GM21786 (cell line): ENCODE results near the gene ME3.
"Not testable (repeated sequence)": the region's sequence is repeated elsewhere in the genome, so short reads cannot be mapped to it uniquely, and the experiment has no call there.

Experiments
- ATAC-seq: cut with Tn5 transposase; IDR thresholded peaks from one replicate; pipeline ENCODE4 v1.9.1; 2021; ENCODE audit not compliant: unreplicated experiment

ME3 gene

DNA sequence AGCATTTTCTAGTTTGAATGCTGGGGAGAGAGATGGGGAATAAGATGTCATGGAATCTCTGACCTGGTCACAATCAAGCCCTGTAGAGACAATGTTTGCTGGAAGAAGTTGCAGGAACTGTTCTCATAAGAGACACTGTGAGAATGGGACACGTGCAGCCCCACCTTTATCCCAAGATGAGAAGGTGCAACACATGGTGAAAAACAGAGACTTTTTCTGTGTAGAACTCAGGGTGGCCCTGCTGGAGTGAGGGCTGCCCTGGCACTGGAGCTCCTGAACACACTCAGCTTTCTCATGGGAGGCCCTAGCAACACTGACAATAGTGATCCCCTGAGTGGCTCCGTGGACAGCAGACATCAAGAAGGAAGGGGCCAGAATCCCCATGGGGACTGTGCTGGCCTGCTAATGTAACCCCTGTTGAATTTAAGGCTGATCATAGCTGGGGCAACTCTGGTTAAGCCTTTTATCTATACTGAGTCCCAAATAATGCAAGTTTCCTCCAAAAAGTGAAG is 106.6 kb downstream of the ME3 start:
- no peak for ATAC-seq

DNA sequence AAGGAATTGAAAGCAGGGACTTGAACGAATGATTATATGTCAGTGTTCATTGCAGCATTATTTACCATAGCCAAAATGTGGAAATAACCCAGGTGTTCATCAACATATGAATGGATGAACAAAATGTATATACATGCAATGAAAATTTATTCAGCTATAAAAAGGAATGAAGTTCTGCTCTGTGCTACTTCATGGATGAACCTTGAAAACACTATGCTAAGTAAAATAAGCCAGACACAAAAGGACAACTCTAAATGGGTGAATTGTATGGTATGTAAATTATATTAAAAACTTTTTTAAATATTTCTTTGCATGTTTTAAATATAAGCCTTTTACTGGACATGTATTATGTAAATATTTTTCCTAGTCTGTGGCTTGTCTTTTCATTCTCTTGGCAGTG is 107.0 kb downstream of the ME3 start:
- ATAC-seq, result no peak

DNA sequence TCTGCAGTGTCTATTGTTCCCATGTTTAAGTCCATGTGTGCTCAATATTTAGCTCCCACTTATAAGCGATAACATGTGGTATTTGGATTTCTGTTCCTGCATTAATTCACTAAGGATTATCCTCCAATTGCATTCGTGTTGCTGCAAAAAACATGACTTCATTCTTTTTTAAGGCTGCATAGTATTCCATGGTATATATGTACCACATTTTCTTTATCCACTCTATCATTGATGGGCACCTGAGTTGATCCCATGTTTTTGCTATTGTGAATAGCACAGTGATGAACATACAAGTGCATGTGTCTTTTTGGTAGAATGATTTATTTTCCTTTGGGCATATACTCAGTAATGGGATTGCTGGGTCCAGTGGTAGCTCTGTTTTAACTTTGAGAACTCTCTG is 109.6 kb downstream of the ME3 start:
- not testable (repeated sequence) for ATAC-seq

DNA sequence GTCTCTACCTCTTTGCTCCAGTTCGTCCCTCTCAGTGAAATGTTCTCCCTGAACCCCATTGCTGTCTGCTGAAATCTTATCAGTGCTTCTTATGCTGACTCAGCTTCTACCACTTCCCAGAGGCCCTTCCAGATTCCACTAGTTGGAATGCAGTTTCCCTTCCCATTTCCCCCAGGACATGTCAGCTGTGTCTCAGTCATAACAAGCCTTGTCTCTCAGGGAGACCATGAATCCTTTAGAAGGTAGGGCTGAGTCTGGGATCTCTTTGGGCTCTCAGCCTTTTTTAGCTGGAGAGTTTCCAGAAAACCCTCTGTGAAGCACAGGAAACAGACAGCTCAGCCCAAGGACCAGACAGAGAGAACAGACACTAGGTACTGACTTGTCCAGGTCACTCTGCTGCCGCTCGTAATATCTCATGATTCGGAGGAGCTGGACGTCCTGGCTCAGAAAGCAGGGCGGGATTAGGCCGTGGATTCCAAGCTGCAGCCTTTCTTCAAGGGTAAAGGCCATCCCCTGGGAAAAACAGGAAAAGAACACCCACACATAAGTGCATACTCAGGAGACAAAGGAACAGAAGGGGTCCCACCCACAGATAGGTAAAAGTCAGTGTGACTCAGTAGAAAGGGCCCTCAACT is 113.0 kb downstream of the ME3 start:
- ATAC-seq, result no peak

DNA sequence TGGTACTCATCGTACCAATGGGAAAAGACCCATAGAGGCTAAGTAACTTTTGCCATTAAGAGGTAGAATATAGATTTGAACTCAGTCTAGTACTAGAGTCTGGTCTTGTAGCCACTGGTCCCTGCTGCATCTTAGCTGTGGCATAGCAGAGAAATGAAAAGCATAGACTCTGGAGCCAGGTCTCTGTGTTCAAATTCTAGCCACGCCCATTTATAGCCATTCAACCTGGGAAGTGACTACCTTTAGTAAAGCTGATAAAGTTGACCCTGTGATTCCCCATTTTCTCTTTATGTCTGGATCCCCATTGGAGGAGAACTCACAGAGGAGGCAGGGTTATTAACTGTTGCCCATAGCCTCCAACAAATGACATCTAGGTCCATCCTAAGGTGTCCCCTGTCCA is 113.6 kb downstream of the ME3 start:
- ATAC-seq, result no peak

DNA sequence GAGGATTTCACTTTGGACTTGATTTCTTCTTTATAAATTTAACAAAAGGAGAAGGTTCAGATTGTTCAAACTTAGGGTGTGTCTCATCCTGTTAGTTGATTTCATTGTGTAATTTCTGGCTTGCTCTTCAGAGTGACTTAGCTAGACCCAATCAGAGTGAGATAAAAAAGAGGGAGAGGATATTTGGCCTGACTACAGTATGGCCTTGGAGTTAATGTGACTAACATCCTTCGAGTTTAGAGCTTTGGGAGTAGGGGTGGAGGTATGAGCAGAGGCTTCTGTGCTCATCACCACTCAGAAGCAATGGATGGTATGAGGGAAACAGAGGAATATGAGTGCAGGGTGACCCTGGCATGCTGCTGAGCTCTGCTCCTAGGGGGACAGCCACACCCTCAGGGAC is 114.2 kb downstream of the ME3 start:
- no peak for ATAC-seq

DNA sequence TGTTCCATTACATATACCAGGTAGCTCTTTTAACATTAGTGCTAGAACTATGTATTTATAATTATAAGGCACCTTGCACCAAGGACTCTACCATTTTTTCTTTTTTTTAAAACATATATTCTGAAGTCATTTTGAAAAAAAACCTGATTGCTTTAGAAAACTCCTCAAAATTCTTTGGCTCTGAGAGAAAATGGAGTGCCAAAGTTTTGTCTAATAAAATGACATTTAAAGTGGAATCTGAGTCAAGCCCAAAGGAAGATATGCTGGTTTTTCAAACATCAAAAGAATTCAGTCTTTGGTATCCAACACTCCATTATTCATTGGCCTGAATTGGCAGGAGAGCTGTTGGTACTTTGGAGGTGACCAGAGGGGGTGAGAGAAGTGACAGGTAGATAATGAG is 116.5 kb downstream of the ME3 start:
- no peak for ATAC-seq

DNA sequence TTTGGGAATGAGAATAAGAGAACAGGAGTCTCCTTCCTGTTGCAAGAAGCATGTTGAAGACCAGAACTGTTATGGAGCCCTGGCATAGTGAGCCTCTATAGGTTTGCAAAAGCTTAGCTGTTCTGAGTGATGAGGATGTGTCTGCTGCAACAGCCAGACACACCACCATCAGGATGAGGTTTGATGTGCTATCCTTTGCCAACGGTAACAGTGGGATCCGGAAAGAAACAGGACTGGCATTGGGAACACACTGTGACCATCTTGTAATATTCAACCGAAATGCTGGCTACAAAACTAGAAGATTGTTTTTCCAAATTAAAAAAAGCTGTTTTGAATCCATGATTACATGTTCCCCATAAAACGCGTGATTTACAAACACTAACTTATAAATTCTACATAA is 117.0 kb downstream of the ME3 start:
- no peak for ATAC-seq

DNA sequence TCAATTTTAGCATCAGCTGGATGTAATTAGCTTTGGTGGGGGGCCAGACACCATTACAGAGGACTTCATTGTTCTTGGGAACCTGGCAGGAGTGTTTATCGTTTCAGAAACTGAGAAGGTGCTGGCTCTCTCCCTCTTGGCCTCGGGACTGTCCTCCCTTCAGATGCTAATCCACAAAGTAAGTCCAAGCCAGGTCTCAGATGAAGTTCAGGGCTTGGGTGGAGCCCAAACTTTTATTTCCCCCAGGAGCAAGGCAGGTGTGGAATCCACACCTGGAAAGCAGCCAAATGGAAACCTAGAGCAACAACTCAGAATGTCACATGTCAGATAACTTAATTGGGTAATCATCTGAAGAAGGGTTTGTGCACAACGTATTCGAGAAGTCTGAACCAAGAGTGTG is 119.2 kb downstream of the ME3 start:
- no peak for ATAC-seq

DNA sequence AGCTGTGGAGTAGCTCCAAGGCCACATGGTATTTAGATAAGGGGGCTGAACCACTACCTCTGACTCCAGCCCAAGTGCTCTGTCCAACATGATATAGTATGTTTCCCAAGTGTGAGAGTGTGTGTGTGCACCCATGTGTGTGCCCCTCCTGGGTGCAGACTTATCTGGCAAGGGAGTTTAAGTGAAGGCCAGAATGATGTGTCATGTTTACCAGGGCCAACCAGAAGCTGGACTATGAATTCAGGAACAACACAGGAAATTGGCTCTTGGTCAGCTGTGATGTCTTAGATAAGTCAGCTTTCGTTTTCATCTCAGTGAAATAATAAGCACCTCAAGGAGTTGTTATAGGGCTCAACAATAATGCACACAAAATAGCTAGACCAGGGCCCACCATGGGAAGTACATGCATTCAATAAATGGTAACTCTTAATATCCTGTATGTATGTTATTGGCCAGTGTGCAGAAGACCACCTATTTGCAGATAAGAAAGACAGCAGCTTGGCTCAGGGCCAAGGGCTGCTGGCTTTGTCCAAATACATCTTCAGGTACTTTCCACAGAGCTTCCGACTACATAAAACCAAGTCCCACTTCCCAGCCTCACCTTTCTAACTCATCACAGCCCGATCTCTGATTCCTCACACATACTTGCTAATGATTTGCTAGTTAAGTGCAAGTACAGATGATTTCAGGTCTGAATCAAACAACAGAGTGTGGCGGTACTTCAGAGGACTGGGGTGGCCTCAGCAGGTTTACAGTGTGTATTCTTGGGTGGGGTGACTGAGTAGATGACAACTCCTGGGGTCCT is 120.9 kb downstream of the ME3 start:
- ATAC-seq, result peak; percentile 73

DNA sequence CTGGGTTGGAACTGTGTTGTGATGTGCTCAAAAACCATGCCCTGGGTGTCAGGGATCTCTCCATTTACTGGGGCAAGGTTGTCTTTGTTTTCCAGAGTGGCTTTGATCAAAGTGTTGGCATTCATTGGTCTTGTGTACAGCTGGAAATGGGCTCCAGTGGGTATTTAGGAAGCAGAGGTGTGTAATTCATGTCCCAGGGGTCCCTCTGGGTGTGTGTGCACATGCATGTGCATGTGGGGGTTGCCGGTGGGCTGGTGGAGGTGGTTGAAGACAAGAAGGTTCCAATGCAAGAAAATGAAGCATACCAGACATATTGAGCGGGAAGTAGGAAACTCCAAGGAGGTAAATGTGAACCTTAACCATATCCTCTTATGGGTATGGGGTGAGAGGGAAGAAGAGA is 121.7 kb downstream of the ME3 start:
- ATAC-seq, result no peak

DNA sequence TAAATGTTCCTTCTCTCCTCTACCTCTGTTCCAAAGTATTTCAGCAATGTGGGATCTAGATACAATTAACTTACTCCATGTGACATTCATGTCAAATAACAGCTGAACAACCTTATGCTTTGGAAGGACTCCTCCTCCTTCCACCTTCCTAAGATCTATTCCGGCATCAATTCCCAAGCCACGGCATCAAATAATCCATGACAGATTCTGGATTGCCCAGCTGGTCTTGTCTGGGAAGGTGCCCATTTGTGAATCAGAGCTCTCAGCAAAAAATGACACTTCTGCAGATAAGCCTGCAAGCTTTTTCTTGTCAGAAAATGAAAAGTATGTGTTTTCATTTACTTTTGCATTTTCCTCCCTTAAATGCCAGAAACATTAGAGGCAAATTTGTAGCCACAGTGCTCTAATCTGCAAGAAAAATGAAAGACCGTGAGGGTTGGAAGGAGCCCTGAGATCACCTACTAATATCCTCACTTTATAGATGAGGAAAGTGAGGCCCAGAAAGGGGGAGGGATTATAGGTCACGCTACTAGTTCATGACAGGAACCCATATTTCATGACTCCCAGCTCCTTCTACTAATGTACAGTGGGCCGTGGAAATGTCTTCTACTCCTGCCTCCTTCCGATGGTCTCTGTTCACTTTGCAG is 124.0 kb downstream of the ME3 start:
- ATAC-seq, result no peak

DNA sequence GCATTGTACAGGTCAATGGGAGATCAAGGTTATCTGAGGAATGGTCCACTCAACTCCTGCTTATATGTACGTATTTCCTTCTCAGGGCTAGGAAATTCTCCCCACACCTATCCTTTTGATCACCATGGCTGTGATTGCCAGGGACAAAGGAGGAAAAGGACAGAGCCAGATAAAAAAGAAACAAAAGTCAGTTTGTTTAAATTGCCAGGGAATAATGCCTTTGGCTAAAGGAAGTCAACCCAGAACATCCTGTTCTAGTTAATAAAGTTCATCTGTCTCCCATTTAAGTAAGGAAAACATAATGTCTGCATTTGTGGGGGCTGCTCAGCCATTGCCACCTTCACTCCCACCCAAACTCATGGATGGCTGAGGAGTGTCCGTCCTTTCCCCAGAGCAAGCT is 124.7 kb downstream of the ME3 start:
- ATAC-seq, result no peak

DNA sequence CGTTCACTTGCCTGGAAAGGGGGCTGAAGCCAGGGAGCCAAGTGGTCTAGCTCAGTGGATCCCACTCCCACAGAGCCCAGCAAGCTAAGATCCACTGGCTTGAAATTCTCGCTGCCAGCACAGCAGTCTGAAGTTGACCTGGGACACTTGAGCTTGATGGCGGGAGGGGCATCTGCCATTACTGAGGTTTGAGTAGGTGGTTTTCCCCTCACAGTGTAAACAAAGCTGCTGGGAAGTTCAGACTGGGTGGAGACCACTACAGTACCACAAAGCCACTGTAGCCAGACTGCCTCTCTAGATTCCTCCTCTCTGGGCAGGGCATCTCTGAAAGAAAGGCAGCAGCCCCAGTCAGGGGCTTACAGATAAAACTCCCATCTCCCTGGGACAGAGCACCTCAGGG is 131.1 kb downstream of the ME3 start:
- ATAC-seq, result not testable (repeated sequence)

DNA sequence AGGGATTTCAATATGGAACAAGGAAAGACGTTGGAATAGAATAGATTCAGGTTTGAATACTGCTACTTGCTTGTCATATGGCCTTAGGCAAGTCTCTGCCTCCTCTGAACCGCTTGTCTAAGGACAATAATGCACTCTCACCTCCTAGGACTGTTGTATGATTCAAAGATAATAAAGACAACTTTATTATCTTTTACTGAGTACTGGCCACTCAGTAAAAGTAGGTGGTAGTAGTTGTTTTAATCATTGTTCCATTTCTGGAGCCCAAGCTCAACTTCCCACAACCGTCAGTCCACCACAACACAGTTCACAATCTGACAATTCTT is 134.2 kb downstream of the ME3 start:
- ATAC-seq, result no peak

DNA sequence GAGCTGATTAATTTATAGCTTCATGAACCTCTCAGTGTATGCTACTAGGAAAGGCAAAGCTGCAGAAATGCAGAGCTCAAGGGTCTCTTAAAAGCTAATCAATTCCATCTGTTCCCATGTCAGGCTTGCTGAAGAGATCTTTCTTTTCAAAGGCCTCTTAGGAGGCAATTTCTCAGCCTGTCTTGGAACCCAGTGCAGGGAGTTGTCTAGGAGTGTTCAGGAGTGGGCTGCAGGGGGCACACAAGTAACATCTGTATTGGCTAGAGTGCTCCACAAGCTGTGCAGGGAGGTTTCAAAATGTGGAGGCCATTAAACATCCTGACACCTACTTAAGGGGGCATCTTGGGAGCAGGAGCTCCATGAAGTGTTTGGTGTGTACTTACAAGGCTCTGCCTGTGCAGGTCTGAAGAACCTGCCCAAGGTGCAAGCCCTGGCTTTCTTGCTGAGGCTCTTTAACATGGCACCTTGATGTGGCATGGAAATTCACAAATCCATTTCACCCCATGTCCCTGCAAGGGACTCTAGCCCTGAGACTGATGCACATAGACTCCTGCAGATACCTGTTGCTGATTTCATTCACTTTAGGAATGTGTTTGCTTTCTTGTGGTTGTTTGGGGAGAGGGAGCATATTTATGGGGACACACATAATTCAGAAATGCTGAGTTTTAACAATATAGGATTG is 134.7 kb downstream of the ME3 start:
- no peak for ATAC-seq

DNA sequence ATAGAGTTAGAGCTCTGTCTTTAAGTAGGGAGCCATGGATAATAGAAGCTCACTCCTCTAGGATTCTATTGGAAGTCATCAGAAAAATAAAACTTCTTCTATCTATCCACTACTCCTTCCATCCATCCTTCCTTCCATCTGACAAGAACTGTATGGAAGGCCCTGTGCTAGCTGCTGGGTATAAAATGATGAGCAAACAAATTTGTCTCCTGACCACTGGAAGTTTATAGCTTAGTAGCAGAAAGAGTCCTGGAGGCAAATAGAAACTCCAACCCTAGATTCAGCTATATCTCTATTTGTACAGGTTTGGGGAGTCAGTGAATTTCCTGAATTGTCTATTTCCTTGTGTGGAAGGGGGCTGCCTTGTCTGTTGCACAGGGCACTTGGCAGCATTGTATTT is 136.6 kb downstream of the ME3 start:
- no peak for ATAC-seq

DNA sequence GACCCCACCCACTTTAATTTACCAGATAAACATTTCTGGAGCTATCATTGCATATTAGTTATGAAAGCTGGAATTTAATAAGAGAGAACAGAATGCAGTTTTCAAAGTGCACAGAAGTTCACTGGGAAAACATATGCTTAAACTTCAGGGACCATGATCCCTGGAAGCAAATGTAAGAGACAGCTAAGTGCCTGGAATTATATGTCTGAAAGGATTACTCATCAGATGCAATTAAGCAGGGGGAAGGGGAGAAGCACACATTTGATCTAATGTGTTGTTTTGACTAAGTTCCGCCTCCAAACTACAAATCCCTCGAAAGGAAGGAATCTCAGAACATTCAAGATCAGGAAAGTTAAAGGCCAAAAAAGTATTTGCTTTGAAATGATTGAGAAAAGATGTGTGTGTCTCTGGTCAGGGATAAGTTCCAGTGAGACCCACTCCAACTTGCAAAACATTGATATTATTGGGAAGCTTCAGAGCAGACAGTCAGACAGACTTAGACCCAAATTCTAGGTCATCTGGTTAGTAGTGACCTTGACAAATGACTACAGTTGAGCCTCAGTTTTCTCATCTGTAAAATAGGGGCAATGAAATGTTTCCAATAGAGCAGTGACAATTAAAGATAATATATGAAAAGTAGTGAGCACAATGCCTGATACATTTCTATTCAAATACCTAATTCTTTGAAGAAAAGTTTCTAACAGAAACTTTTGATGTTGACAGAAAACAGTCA is 147.6 kb downstream of the ME3 start:
- no peak for ATAC-seq

DNA sequence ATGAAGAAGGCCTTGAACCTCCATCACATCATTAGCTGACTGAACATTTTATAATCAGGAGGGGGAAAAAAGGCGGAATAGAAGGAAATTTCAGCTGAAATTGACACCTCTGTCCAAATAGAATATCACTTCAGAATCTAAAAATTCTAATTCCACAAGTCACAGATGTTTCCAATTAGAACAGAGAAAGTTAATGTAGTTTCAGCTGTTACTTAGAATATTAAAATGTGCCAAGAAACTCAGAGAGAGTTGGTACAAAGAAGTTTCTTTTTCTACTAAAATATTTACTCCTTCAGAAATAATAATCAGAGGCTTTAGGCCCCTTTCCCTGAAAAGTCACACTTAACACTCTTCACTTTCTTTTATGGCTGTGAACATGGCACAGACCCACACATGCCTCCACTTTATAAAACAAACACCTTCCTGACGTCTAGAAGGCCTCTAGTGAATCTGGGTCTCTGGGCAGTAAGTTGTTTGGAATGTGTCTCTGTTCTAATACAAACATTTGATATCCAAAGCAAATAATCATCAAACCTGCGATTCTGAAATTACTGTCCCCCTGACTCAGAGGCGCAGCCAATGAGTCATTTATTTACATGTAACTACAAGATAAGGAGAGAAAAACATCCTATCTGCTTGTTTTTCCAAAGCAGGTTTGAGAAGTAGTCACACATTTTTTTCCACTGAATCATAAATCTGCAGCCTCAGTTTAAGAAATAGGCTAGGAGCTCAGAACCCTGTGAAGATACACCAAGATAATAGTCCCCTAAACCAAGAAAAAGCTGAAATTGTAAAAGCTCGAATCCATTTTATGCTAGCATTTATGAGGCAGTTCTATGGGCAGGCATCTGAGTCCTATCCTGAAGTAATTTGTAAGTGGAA is 148.4 kb downstream of the ME3 start:
- ATAC-seq, result no peak

DNA sequence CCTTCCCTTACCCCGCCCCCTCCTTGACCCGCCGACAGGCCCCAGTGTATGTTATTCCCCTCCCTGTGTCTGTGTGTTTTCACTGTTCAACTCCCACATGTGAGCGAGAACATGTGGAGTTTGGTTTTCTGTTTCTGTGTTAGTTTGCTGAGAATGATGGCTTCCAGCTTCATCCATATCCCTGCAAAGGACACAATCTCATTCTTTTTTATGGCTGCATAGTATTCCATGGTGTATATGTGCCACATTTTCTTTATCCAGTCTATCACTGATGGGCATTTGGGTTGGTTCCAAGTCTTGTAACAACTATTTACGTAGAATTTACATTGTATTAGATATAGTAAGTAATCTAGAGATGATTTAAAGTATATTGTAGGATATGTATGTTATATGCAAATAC is 149.9 kb downstream of the ME3 start:
- not testable (repeated sequence) for ATAC-seq
